Measurements from ENCODE around the gene CCDC187.
"Not testable (repeated sequence)": the region's sequence is repeated elsewhere in the genome, so short reads cannot be mapped to it uniquely, and the experiment has no call there.

The CCDC187 gene

GRCh38 chr9:136326061-136326760 is 22.3 kb upstream of the CCDC187 start:
- no peaks in the 10 kb centered on the region for H3K36me3 ChIP-seq (ENCODE audit: control insufficient read depth, insufficient read depth, low read length)
- H3K27me3 ChIP-seq (ENCODE audit: control insufficient read depth, insufficient read depth, low read length): no peaks in the 10 kb centered on the region
- no peak overlapping the region for H3K4me3 ChIP-seq (ENCODE audit: low read depth, low read length)
- no peak overlapping the region for H3K9ac ChIP-seq (ENCODE audit: low read depth, low read length)
- peak overlapping the region; percentile 50 for H3K27ac ChIP-seq (ENCODE audit: low read depth, low read length)
- peaks cover 19% of the 10 kb centered on the region for H3K4me1 ChIP-seq (ENCODE audit: control insufficient read depth, insufficient read depth, low read length)
- no peaks in the 10 kb centered on the region for H3K9me3 ChIP-seq (ENCODE audit: control insufficient read depth, insufficient read depth, low read length)

- no peak overlapping the region for H3K9ac ChIP-seq (ENCODE audit: low read depth, low read length)
- H3K36me3 ChIP-seq (ENCODE audit: control insufficient read depth, insufficient read depth, low read length): no peaks in the 10 kb centered on the region
- no peaks in the 10 kb centered on the region for H3K27me3 ChIP-seq (ENCODE audit: control insufficient read depth, insufficient read depth, low read length)
- no peak overlapping the region for H3K27ac ChIP-seq (ENCODE audit: low read depth, low read length)
- H3K4me3 ChIP-seq (ENCODE audit: low read depth, low read length): no peak overlapping the region
- H3K9me3 ChIP-seq (ENCODE audit: control insufficient read depth, insufficient read depth, low read length): no peaks in the 10 kb centered on the region
- H3K4me1 ChIP-seq (ENCODE audit: control insufficient read depth, insufficient read depth, low read length): peaks cover 19% of the 10 kb centered on the region
Measured at GRCh38 chr9:136325358-136325757, 21.5 kb upstream of the CCDC187 start.

GRCh38 chr9:136324501-136325300 is 20.8 kb upstream of the CCDC187 start:
- Histone ChIP-seq H3K36me3 (ENCODE audit: control insufficient read depth, insufficient read depth, low read length) (no peaks in the 10 kb centered on the region), H3K4me3 (ENCODE audit: low read depth, low read length) (no peak overlapping the region), H3K27me3 (ENCODE audit: control insufficient read depth, insufficient read depth, low read length) (no peaks in the 10 kb centered on the region), H3K27ac (ENCODE audit: low read depth, low read length) (no peak overlapping the region), H3K9ac (ENCODE audit: low read depth, low read length) (no peak overlapping the region), H3K9me3 (ENCODE audit: control insufficient read depth, insufficient read depth, low read length) (no peaks in the 10 kb centered on the region), H3K4me1 (ENCODE audit: control insufficient read depth, insufficient read depth, low read length) (peaks cover 19% of the 10 kb centered on the region)

GRCh38 chr9:136323371-136323789 is 19.5 kb upstream of the CCDC187 start:
- no peaks in the 10 kb centered on the region for H3K36me3 ChIP-seq (ENCODE audit: control insufficient read depth, insufficient read depth, low read length)
- H3K27ac ChIP-seq (ENCODE audit: low read depth, low read length): no peak overlapping the region
- no peak overlapping the region for H3K9ac ChIP-seq (ENCODE audit: low read depth, low read length)
- H3K4me3 ChIP-seq (ENCODE audit: low read depth, low read length): no peak overlapping the region
- peaks cover 18% of the 10 kb centered on the region for H3K4me1 ChIP-seq (ENCODE audit: control insufficient read depth, insufficient read depth, low read length)
- H3K27me3 ChIP-seq (ENCODE audit: control insufficient read depth, insufficient read depth, low read length): no peaks in the 10 kb centered on the region
- H3K9me3 ChIP-seq (ENCODE audit: control insufficient read depth, insufficient read depth, low read length): no peaks in the 10 kb centered on the region

- Histone ChIP-seq H3K9ac (ENCODE audit: low read depth, low read length) (no peak overlapping the region), H3K36me3 (ENCODE audit: control insufficient read depth, insufficient read depth, low read length) (no peaks in the 10 kb centered on the region), H3K27me3 (ENCODE audit: control insufficient read depth, insufficient read depth, low read length) (no peaks in the 10 kb centered on the region), H3K4me1 (ENCODE audit: control insufficient read depth, insufficient read depth, low read length) (peaks cover 14% of the 10 kb centered on the region), H3K4me3 (ENCODE audit: low read depth, low read length) (no peak overlapping the region), H3K27ac (ENCODE audit: low read depth, low read length) (no peak overlapping the region), H3K9me3 (ENCODE audit: control insufficient read depth, insufficient read depth, low read length) (no peaks in the 10 kb centered on the region)
Measured at GRCh38 chr9:136322756-136323330, 18.9 kb upstream of the CCDC187 start.

GRCh38 chr9:136321561-136321960 is 17.7 kb upstream of the CCDC187 start:
- no peak overlapping the region for H3K27ac ChIP-seq (ENCODE audit: low read depth, low read length)
- no peak overlapping the region for H3K4me3 ChIP-seq (ENCODE audit: low read depth, low read length)
- no peak overlapping the region for H3K9ac ChIP-seq (ENCODE audit: low read depth, low read length)
- H3K36me3 ChIP-seq (ENCODE audit: control insufficient read depth, insufficient read depth, low read length): no peaks in the 10 kb centered on the region
- H3K9me3 ChIP-seq (ENCODE audit: control insufficient read depth, insufficient read depth, low read length): no peaks in the 10 kb centered on the region
- peaks cover 9% of the 10 kb centered on the region for H3K4me1 ChIP-seq (ENCODE audit: control insufficient read depth, insufficient read depth, low read length)
- no peaks in the 10 kb centered on the region for H3K27me3 ChIP-seq (ENCODE audit: control insufficient read depth, insufficient read depth, low read length)

DNA sequence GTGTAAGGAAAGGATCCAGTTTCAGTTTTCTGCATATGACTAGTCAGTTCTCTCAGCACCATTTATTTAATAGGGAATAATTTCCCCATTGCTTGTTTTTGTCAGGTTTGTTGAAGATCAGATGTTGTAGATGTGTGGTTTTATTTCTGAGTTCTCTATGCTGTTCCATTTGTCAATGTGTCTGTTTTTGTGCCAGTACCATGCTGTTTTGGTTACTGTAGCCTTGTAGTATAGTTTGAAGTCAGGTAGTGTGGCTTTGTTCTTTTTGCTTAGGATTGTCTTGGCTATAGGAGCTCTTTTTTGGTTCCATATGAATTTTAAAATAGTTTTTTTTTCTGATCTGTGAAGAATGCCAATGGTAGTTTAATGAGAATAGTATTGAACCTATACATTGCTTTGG is 17.1 kb upstream of the CCDC187 start:
- not testable (repeated sequence) for H3K36me3 ChIP-seq (ENCODE audit: control insufficient read depth, insufficient read depth, low read length); H3K4me3 ChIP-seq (ENCODE audit: low read depth, low read length); H3K27ac ChIP-seq (ENCODE audit: low read depth, low read length); H3K4me1 ChIP-seq (ENCODE audit: control insufficient read depth, insufficient read depth, low read length); H3K9ac ChIP-seq (ENCODE audit: low read depth, low read length); H3K9me3 ChIP-seq (ENCODE audit: control insufficient read depth, insufficient read depth, low read length); H3K27me3 ChIP-seq (ENCODE audit: control insufficient read depth, insufficient read depth, low read length)

- H3K4me1 ChIP-seq (ENCODE audit: control insufficient read depth, insufficient read depth, low read length); H3K27me3 ChIP-seq (ENCODE audit: control insufficient read depth, insufficient read depth, low read length): not testable (repeated sequence)
Measured at GRCh38 chr9:136319955-136320354, 16.1 kb upstream of the CCDC187 start.

GRCh38 chr9:136319244-136319643 is 15.3 kb upstream of the CCDC187 start:
- H3K9ac ChIP-seq (ENCODE audit: low read depth, low read length); H3K36me3 ChIP-seq (ENCODE audit: control insufficient read depth, insufficient read depth, low read length); H3K27ac ChIP-seq (ENCODE audit: low read depth, low read length); H3K4me1 ChIP-seq (ENCODE audit: control insufficient read depth, insufficient read depth, low read length); H3K4me3 ChIP-seq (ENCODE audit: low read depth, low read length); H3K27me3 ChIP-seq (ENCODE audit: control insufficient read depth, insufficient read depth, low read length): not testable (repeated sequence)
- H3K9me3 ChIP-seq (ENCODE audit: control insufficient read depth, insufficient read depth, low read length): peaks cover 12% of the 10 kb centered on the region

More at GRCh38 chr9:136319955-136320354, 16.1 kb upstream of the CCDC187 start:
- not testable (repeated sequence) for H3K9ac ChIP-seq (ENCODE audit: low read depth, low read length); H3K36me3 ChIP-seq (ENCODE audit: control insufficient read depth, insufficient read depth, low read length); H3K27ac ChIP-seq (ENCODE audit: low read depth, low read length); H3K4me3 ChIP-seq (ENCODE audit: low read depth, low read length); H3K9me3 ChIP-seq (ENCODE audit: control insufficient read depth, insufficient read depth, low read length)

DNA sequence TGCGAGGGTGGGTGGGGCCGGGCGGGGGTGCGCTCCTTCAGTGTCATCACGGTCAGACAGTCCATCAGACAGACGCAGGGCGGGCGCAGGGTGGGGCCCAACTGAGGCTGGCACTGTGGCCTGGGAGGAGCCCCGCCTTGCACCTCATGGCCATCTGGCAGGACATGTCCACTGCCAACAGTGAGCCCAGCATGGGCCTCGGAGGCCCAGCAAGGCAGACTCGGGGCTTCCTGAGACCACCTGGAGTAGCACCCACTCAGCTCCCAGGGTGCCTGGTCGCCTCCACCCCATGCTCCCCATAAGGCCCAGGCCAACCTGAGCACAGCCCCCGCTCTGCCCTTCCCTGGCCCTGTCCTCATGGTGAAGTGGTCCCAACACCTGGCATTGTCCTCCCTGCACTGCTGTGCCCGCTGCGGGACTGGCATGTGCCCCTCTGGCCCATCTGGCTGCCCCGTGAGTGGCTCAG is 14.9 kb upstream of the CCDC187 start:
- H3K27ac ChIP-seq (ENCODE audit: low read depth, low read length): no peak overlapping the region
- no peak overlapping the region for H3K4me3 ChIP-seq (ENCODE audit: low read depth, low read length)
- H3K4me1 ChIP-seq (ENCODE audit: control insufficient read depth, insufficient read depth, low read length): no peaks in the 10 kb centered on the region
- no peak overlapping the region for H3K9ac ChIP-seq (ENCODE audit: low read depth, low read length)
- peaks cover 12% of the 10 kb centered on the region for H3K9me3 ChIP-seq (ENCODE audit: control insufficient read depth, insufficient read depth, low read length)
- no peaks in the 10 kb centered on the region for H3K36me3 ChIP-seq (ENCODE audit: control insufficient read depth, insufficient read depth, low read length)
- no peaks in the 10 kb centered on the region for H3K27me3 ChIP-seq (ENCODE audit: control insufficient read depth, insufficient read depth, low read length)
